Stimulated activated naive CD8-positive, alpha-beta T cell treated with anti-CD3 and anti-CD28 coated beads, Interleukin-15, Interleukin-2, amounts not matched to agents 100 U/mL and 50 U/mL, for 24 hours (primary cell): ENCODE results near the gene RPGR.

Source experiments
- ATAC-seq: fragments of 150-1000 bp; cut with Tn5 transposase; one replicate; pipeline ENCODE4 v1.10.0; 2021
- DNase-seq: peaks from one replicate; pipeline ENCODE4 v3.0.0; 2021

Gene RPGR

DNA sequence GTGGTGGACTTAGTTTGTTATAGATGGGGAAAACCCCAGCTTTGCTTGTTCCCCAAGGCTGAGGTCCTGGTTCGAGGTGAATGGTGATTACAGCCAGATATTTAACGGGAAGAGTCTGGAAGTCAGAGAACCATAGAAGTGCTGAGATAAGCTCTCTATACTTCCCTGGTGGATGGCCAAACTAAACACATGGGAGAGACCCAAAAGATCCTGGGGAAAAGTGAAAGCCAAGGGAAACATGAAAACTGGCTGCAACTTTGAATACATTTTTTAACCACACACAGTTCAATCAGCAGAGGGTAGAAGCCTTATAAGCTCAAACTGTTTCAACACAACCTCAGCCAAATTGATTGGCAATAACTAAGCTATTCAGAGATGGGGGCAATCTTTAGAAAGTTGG lies 77.3 kb downstream of the RPGR start:
- DNase-seq (no peak), ATAC-seq (no peak)

DNA sequence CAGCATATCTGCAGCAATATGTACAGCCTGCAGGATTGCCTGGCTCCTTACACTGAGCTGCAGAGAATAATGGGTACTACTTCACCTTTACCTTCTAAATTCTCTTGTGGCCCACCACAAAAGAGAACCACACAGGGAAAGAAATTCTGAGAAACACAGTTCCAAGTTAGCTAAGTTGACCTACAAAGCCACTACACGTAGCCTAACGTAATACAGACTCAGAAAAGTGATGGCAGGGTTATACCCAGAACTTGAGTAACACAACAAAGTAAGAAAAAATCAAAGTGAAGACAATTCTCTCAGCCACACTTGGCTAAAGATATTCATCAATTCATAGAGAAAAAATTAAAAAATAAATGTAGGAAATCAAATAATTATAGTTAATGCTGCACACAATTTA lies 80.3 kb downstream of the RPGR start:
- DNase-seq (no peak), ATAC-seq (no peak)

- no peak for DNase-seq
- no peak for ATAC-seq
Observed at GRCh38 chrX:38240541-38240940, 86.8 kb downstream of the RPGR start.

DNA sequence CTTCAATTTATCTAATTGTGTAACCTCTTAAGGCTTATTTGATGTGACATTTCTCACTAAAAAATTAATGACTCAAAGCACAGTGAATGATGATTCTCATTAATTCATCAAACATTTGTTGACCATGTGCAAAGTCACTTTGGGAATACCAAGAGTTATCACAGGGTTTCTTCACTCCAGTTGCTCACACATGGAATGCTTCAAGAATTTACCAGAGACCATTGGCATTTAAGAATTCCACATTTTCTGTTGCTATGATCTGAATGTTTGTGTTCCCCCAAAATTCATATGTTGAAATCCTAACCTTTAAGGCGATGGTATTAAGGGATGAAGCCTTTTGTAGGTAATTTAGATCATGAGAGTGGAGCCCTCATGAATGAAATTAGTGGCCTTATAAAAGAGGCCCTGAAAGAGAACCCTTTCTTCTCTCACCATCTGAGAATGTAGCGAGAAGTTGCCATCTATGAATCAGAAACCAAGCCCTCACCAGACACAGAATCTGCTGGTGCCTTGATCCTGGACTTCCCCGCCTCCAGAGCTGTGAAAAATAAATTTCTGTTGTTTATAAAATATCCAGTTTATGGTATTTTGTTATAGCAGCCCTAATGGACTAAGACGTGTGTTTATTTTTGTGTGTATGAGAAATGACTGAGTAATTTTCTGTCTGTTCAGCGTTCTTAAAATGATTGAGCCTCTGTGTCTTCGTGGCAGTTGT lies 90.3 kb downstream of the RPGR start:
- DNase-seq (no peak), ATAC-seq (no peak)

- ATAC-seq = no peak
- no peak for DNase-seq
Observed at GRCh38 chrX:38233891-38234667, 93.2 kb downstream of the RPGR start.

- DNase-seq (no peak), ATAC-seq (no peak)
Observed at GRCh38 chrX:38232079-38232686, 95.1 kb downstream of the RPGR start.

- no peak for DNase-seq
- no peak for ATAC-seq
Observed at GRCh38 chrX:38225093-38225492, 102.2 kb downstream of the RPGR start.

DNA sequence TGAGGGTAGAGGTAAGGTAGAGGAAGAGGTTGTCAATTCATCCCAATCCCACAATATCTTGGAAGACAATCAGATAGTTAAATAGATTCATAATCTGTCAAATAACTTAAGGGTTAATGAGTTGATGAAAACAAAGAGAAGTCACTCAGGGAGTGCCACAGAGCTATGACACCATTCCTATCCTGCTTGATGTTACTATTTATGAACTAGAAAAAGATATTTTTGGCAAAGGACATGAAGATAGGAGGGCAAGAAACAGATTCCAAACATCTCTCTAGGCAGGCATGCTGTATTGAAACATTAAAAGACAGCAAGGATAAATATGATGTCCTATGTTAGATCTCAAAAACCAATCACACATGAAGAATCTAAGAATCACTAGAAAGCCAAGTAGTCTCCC lies 103.1 kb downstream of the RPGR start:
- ATAC-seq (no peak), DNase-seq (no peak)

GRCh38 chrX:38221391-38221929 lies 105.8 kb downstream of the RPGR start:
- no peak for ATAC-seq
- no peak for DNase-seq

GRCh38 chrX:38220415-38221390 lies 106.6 kb downstream of the RPGR start, which contains the start of gene SRPX:
TSS of gene SRPX (minus strand) at chrX:38220871. CDS start at chrX:38220792, 79 bp downstream.
- ATAC-seq = no peak

GRCh38 chrX:38220024-38220414 lies 107.3 kb downstream of the RPGR start:
- ATAC-seq = peak; percentile 43
- peak; percentile 19 for DNase-seq

More at GRCh38 chrX:38220415-38221390, 106.6 kb downstream of the RPGR start, which contains the start of gene SRPX:
- DNase-seq = no peak
